Uterus (tissue), 2 donors: ENCODE measurements around the gene APOH.

Experiments
- CTCF ChIP-seq, 4 experiments: fragments of 200-600 bp in 2 of 4; fragments of 450-650 bp in 2 of 4; sonication (generic) in 2 of 4; IDR thresholded peaks; one replicate each; pipeline ENCODE4 v1.5.1; 2016 to 2019; ENCODE audit warnings: antibody characterized with exemption in 4 of 4, mild to moderate bottlenecking in 2 of 4, moderate library complexity in 1 of 4
- POLR2A ChIP-seq, 2 donors: fragments of 450-650 bp; IDR thresholded peaks; one replicate each; pipeline ENCODE4 v1.6.1; 2016; ENCODE audit warnings: antibody characterized with exemption in 2 of 2, mild to moderate bottlenecking in 1 of 2, moderate library complexity in 1 of 2

- TF ChIP-seq CTCF (IDR thresholded peaks at IDR 0.05) (no peak), POLR2A (IDR thresholded peaks at IDR 0.05) (no peak)
These were observed 11.4 kb upstream of the APOH start for GRCh38 chr17:66240630-66241029.
